Raji (cell line): Measurements from ENCODE around the gene SLC16A9.

Source experiments
- POLR2A ChIP-seq: IDR thresholded peaks from 2 replicates; pipeline ENCODE4 v1.6.1; 2011; ENCODE audit warnings: low read depth, low read length, control low read depth; ENCODE audit not compliant: insufficient read depth

SLC16A9 gene

DNA sequence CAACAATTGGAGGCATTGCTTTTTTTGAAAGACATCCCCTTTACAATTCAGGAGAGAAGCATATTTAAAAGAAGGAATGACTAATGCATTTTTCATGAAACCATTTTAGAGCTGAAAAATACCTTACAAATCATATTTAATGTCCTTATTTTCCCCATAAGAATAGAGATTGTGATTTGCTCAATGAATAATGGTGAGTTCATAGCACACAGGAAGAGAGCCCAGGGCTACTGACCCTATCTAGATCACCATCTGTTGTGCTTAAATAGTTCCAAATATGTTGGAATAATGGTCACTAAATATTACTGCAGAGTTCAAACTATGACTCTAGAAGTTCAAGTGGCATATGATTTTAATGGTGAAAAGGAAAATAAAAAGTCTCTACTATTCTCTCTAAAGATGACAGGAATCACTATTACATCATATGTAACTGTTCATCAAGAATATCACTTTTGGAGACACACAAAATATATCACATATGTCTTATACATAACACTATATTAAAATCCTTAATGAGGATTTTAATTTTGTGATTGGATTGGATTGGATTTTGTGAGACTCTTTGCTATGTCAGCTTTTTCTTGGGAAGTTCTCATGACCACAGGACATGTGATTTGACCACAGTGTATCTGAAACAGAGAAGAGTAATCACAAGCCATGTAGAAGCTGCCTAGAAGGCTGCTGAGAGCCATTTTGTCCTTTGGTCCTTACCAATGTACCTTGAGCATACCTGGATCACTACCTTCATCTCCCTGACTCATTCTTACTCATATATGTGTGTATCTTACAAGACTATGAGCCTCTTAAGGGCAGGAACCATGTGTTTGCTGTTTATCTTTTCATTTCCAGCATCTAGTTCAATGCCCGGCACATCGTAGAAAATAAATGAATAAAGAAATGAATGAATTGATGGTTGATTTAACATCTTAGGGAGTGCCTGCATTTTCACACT is 26.4 kb downstream of the SLC16A9 start:
- TF ChIP-seq POLR2A, result no peak

DNA sequence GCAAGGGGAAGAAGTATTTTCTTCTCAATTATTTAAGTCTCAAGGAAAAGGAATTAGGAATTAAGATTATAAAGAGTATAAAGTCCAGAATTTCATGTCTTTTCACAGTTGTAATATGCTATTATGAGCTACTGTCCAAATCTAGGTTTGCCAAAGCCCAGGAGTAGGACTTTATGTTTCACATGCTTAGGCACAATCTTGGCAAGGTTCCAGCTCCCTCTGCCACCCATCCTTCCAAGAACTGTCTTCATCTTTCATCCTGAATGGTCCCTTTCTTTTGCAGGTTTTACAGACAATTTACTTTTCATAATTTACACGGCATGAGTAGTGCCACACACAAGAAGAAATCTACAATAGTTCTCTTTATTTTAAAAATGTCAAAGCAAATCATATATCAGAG is 29.5 kb downstream of the SLC16A9 start:
- TF ChIP-seq POLR2A, result no peak

DNA sequence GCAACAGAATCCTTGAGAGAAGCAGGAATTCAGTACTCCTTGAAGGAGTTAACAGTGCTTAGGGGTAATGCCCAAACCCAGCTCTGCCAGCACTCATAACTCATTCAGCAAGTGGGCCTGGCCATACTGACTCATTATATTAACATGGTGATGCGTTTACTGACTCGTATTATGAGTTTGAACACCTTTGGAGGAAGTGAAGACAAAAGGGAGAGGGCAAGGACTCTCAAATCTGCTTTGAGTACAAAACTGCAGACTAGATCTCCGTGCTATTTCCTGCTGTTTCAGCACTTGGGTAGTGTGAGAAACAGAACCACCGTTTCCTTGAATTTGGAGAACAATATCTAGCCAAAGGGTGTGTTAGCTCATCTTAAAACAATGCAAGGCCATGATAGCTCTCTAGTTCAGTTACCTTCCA is 30.8 kb downstream of the SLC16A9 start:
- no peak for TF ChIP-seq POLR2A

GRCh38 chr10:59677253-59677831 is 32.3 kb downstream of the SLC16A9 start:
- TF ChIP-seq POLR2A, result no peak

GRCh38 chr10:59675812-59676211 is 33.8 kb downstream of the SLC16A9 start:
- no peak for TF ChIP-seq POLR2A

DNA sequence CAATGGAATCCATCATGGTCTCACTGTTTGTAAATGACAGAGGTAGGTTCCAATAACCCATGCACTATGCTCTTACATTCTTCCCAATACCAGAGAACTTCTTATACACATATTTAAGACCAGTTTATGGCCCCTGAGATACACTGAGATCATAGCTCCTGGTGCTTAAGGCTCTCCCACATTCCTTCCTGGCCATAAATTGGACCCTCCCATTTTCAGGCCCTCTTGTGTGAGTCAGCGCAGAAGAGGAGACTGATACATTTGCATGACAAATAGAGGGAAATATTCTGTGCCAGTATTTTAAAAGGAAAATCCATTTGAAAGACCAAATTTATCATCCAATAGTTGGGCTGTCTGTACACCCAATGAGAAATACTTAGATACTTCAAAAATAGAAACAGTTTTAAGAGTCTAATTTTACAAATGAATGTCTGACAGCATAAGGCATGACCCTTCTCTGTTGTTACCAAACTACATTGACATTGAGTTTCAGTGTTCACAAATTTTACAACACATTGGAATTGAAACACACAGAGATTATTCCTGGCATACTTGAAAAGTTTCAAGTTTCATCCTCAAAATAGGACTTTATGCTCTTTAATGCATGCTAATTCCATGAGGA is 35.3 kb downstream of the SLC16A9 start:
- TF ChIP-seq POLR2A, result no peak

- no peak for TF ChIP-seq POLR2A
Observed at GRCh38 chr10:59672150-59672875, 37.3 kb downstream of the SLC16A9 start.

GRCh38 chr10:59670269-59670668 is 39.4 kb downstream of the SLC16A9 start:
- no peak for TF ChIP-seq POLR2A

- no peak for TF ChIP-seq POLR2A
Observed at GRCh38 chr10:59668096-59668495, 41.6 kb downstream of the SLC16A9 start.

GRCh38 chr10:59666310-59666709 is 43.3 kb downstream of the SLC16A9 start:
- no peak for TF ChIP-seq POLR2A

DNA sequence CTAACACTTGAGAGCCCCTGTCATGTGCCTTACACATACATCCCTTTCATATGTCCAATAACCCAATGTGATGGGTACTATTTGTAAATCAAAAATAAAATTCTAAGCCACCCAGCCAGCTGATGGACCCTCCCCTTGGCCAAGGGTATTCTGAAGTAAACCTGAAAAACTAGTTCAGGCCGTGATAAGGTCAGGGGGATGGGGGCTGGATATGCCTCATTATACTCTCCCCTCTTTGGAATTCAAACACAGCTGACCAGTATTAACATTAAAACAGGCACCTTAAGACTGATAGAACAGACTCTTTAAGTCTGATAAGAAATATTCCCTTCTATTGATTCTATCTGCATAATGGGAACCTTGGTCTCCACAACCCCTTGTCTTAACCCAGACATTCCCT is 51.9 kb downstream of the SLC16A9 start:
- TF ChIP-seq POLR2A, result no peak

DNA sequence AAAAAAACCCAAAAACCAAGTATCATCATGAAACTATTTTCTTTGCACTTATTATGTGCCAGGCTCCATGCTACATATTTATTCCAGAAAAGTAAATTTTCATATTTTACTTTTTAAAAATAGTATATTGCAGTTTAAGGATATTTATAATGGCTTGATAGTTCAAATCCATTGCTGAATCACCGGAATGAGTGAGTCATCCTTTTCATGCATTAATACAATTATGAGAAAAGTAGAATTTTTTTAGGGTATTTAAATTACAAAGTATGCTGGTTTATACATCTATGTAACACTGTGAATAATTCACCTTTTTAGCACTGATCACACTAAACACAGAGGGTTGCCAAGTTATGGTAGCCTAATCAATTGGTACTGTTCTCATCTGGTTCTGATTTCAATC is 54.3 kb downstream of the SLC16A9 start:
- no peak for TF ChIP-seq POLR2A

- no peak for TF ChIP-seq POLR2A
Observed at GRCh38 chr10:59654007-59654406, 55.6 kb downstream of the SLC16A9 start.

- TF ChIP-seq POLR2A, result no peak
Observed at GRCh38 chr10:59651902-59652301, 57.7 kb downstream of the SLC16A9 start.
